Thyroid gland (tissue), 4 donors: ENCODE data around the gene ADAMTS6. TPM values are rescaled to one million over a fixed set of nuclear protein-coding genes. Genes with fewer than 3 reads are reported as not detected.

Source experiments
- DNase-seq, 2 donors: peaks; one replicate each; pipeline ENCODE4 v3.0.0-alpha.2; 2019
- H3K27ac ChIP-seq, 3 donors: fragments of 200-600 bp; sonication (generic); 1 replicate in 2 of 3; 2 replicates in 1 of 3; pipeline ENCODE4 v1.5.1; 2016 to 2019; ENCODE audit warnings: mild to moderate bottlenecking in 1 of 3, moderate library complexity in 1 of 3
- H3K27me3 ChIP-seq: fragments of 200-600 bp; sonication (generic); one replicate; pipeline ENCODE4 v1.5.1; 2019
- H3K36me3 ChIP-seq, 2 donors: fragments of 200-600 bp; sonication (generic); one replicate each; pipeline ENCODE4 v1.5.1; 2016 to 2019
- H3K4me1 ChIP-seq, 2 donors: fragments of 200-600 bp; sonication (generic); one replicate each; pipeline ENCODE4 v1.5.1; 2017 to 2019
- H3K4me3 ChIP-seq, 3 donors: fragments of 200-600 bp; sonication (generic); replicated peaks in 1 of 3; 1 replicate in 2 of 3; 2 replicates in 1 of 3; pipeline ENCODE4 v1.5.1; 2016; ENCODE audit warnings: mild to moderate bottlenecking in 1 of 3
- H3K9me3 ChIP-seq: fragments of 200-600 bp; sonication (generic); one replicate; pipeline ENCODE4 v1.5.1; 2017
- POLR2A ChIP-seq, 2 donors: fragments of 450-650 bp; IDR thresholded peaks; one replicate each; pipeline ENCODE4 v1.6.1; 2017; ENCODE audit warnings: antibody characterized with exemption in 2 of 2, mild to moderate bottlenecking in 2 of 2, moderate library complexity in 1 of 2
- WGBS, 2 donors: methylation state at CpG; one replicate each; pipeline ENCODE4 v1.1.5; 2017; 5-methylcytosine and 5-hydroxymethylcytosine counted together
- intact Hi-C: fragments of 100-400 bp; cut with DNase I; formaldehyde crosslinking; loops from one replicate; pipeline ENCODE4 v1.15.1; 2023
- total RNA-seq, 4 donors: library from RNA; depleted of rRNA; stranded (reverse); fragments of >200 nt; gene quantifications; one replicate each; pipeline ENCODE4 v1.2.3, GENCODE V29; 2016
- TF ChIP-seq, protein P1 (sequence below), 6 experiments: fragments of 200-600 bp in 3 of 6; fragments of 450-650 bp in 3 of 6; sonication (generic) in 3 of 6; IDR thresholded peaks; one replicate each; pipeline ENCODE4 v1.5.1; 2016 to 2019; ENCODE audit warnings: antibody characterized with exemption in 6 of 6, mild to moderate bottlenecking in 2 of 6, inconsistent platforms in 1 of 6, moderate library complexity in 1 of 6

ADAMTS6 gene
- total RNA-seq, 4 donors from 2014 or later: 1.0 to 3.4 (median 3.3) TPM

DNA sequence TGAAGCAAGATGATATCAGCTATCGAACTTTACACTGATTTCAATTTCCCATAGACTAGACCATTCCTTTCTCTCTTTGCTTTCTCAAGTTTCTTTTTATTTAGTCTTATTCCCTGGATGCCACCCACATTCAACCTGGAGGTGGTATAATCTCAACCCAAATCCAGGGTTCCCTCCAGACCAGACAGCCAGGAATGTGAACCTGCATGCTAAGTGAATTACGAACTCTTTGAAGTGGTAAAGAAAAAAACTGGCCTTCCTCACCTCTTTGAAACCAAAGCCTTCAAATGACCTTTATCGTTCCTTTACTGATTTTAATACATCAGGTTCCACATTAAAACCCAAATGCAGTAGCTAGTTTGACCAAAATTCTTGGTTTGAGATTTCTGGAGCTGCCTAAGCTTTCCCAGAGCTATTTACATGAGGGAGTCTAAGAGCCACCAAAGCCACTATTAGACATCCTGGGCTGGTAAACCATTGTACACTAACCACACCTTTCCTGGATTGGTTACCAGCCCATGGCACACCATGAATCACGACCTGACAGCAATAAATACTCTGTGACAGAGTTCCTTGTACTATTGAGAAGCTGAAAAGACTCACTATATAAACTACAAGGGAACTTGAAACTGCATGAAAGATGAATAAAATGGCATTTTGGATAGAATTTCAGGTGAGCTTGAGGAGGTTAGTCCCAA, 323.7 kb downstream of the ADAMTS6 start:
- H3K4me1 ChIP-seq: no peaks in the 10 kb centered on the region
- no peak for DNase-seq
- no peaks in the 10 kb centered on the region for H3K36me3 ChIP-seq
- 70 to 86% methylated on average over 4 of the region's 4 CpGs for WGBS, 2 donors
- intact Hi-C loops: no loop called here
- no peaks in the 10 kb centered on the region for H3K9me3 ChIP-seq
- H3K27ac ChIP-seq: no peak overlapping the region
- TF ChIP-seq, protein P1, sequence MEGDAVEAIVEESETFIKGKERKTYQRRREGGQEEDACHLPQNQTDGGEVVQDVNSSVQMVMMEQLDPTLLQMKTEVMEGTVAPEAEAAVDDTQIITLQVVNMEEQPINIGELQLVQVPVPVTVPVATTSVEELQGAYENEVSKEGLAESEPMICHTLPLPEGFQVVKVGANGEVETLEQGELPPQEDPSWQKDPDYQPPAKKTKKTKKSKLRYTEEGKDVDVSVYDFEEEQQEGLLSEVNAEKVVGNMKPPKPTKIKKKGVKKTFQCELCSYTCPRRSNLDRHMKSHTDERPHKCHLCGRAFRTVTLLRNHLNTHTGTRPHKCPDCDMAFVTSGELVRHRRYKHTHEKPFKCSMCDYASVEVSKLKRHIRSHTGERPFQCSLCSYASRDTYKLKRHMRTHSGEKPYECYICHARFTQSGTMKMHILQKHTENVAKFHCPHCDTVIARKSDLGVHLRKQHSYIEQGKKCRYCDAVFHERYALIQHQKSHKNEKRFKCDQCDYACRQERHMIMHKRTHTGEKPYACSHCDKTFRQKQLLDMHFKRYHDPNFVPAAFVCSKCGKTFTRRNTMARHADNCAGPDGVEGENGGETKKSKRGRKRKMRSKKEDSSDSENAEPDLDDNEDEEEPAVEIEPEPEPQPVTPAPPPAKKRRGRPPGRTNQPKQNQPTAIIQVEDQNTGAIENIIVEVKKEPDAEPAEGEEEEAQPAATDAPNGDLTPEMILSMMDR (IDR thresholded peaks at IDR 0.05): no peak
- TF ChIP-seq POLR2A (IDR thresholded peaks at IDR 0.05): no peak
- no peaks in the 10 kb centered on the region for H3K27me3 ChIP-seq
- no peak overlapping the region for H3K4me3 ChIP-seq

DNA sequence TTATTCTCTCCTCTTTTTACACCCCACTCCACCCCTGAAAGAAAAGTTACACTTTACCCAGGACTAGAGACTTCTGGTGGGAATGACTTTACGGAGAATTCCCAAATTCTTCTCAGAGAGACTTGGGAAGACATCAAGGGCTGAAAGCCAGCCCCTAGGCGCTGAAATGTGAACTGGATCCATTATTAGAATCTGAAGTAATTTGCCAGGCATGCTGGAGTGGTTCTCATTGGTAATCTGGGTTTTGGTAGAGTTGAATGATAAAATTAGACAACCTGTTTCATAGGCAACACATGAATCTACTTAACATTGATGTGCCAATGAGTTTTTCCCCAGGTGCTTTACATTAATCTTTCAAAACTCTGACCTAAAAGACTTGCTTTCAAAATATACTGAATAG, 324.8 kb downstream of the ADAMTS6 start:
- no peak overlapping the region for H3K4me3 ChIP-seq
- TF ChIP-seq, protein P1 (IDR thresholded peaks at IDR 0.05): no peak
- no peak for TF ChIP-seq POLR2A (IDR thresholded peaks at IDR 0.05)
- no peaks in the 10 kb centered on the region for H3K4me1 ChIP-seq
- intact Hi-C loops: no loop called here
- no peaks in the 10 kb centered on the region for H3K9me3 ChIP-seq
- no peak for DNase-seq
- H3K27ac ChIP-seq: no peak overlapping the region
- WGBS, 2 donors: 91 to 94% methylated on average over 2 of the region's 2 CpGs
- no peaks in the 10 kb centered on the region for H3K36me3 ChIP-seq
- H3K27me3 ChIP-seq: no peaks in the 10 kb centered on the region

DNA sequence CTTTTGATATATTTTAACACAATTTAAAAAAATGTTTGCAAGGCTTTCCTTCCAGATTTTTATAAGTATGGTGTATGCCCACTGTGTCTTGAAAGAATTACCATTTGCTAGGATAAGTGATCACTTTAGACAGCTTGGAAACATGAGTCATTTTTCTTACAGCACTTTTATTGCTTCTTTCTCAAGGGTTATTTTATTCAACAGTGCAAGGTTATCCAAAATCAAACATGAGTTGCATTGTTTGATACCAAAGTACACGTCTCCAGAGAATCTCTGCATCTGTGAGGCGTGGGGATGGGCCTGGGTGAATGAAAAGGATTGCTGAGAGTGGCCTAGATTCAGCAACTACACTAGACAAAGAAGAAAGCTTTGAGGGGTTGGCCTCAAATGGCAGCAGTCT, 329.6 kb downstream of the ADAMTS6 start:
- Histone ChIP-seq H3K4me3 (no peak overlapping the region), H3K27me3 (no peaks in the 10 kb centered on the region), H3K27ac (no peak overlapping the region), H3K4me1 (no peaks in the 10 kb centered on the region), H3K9me3 (no peaks in the 10 kb centered on the region), H3K36me3 (no peaks in the 10 kb centered on the region)
- intact Hi-C loops: no loop called here
- WGBS, 2 donors: 89 to 92% methylated on average over 2 of the region's 2 CpGs
- DNase-seq: no peak
- TF ChIP-seq, protein P1 (IDR thresholded peaks at IDR 0.05): no peak
- no peak for TF ChIP-seq POLR2A (IDR thresholded peaks at IDR 0.05)

DNA sequence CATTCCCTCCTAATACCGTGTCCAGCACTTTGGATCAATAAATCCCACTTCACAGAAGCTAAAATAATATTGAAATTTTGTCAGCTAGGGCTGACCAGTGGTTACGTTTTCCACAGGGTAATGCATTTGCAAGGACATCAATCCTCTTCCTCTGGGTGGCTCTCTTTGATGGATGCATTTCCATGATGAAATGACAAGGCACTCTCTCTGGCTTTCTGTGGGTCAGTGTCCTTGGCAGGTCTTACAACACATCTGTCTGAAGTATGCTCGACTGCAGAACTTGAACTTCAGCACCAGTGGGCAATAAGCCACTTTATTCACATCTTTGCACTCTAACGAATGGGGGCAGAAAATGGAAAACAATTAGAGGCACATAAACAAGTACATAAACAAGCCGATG, 330.1 kb downstream of the ADAMTS6 start:
- Histone ChIP-seq H3K9me3 (no peaks in the 10 kb centered on the region), H3K36me3 (no peaks in the 10 kb centered on the region), H3K4me1 (no peaks in the 10 kb centered on the region), H3K27ac (no peak overlapping the region), H3K4me3 (no peak overlapping the region), H3K27me3 (no peaks in the 10 kb centered on the region)
- 67 to 69% methylated on average over 5 of the region's 5 CpGs for WGBS, 2 donors
- intact Hi-C loops: no loop called here
- DNase-seq: no peak
- TF ChIP-seq, protein P1 (IDR thresholded peaks at IDR 0.05): no peak
- TF ChIP-seq POLR2A (IDR thresholded peaks at IDR 0.05): no peak

DNA sequence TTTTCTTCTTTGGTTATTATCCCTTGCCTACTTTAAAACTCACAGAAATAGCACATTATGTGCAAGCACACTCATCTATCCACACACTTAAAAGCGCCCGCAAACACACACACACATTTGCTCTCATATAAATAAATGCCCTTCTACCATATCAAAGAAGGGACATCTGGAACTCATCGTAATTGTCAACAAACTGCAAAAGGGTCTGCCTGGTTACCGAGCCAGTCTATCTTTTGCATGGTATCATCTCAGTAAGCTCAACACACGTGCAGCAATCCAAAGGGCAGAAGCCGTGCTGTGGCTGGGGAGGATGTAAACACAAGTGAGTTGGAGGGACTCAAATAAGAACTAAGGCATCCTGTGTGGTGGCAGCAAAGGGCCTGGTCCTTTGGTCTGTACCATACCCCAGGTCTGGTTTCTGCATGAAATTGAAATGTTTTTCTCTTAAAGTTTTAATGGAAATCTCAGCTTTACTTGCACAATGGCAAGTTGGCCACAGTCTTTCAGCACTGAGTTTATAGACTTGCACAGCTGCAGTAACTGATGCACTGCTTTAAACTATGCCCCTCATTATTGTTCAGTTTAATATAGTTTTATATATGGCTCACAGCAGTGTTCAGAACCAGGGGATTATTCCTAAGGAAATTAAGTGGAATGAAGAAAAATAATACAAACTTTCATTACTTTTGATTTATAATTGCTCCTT, 331.0 kb downstream of the ADAMTS6 start:
- Histone ChIP-seq H3K36me3 (no peaks in the 10 kb centered on the region), H3K4me1 (no peaks in the 10 kb centered on the region), H3K4me3 (no peak overlapping the region), H3K27me3 (no peaks in the 10 kb centered on the region), H3K27ac (no peak overlapping the region), H3K9me3 (no peaks in the 10 kb centered on the region)
- no peak for DNase-seq
- 76 to 92% methylated on average over 6 of the region's 6 CpGs for WGBS, 2 donors
- intact Hi-C loops: no loop called here
- TF ChIP-seq, protein P1 (IDR thresholded peaks at IDR 0.05): no peak
- TF ChIP-seq POLR2A (IDR thresholded peaks at IDR 0.05): no peak
